Measurements from ENCODE around the gene NLGN3.
A peak's percentile ranks its signal among the peaks of the same experiment; 100 is the strongest.

DNA sequence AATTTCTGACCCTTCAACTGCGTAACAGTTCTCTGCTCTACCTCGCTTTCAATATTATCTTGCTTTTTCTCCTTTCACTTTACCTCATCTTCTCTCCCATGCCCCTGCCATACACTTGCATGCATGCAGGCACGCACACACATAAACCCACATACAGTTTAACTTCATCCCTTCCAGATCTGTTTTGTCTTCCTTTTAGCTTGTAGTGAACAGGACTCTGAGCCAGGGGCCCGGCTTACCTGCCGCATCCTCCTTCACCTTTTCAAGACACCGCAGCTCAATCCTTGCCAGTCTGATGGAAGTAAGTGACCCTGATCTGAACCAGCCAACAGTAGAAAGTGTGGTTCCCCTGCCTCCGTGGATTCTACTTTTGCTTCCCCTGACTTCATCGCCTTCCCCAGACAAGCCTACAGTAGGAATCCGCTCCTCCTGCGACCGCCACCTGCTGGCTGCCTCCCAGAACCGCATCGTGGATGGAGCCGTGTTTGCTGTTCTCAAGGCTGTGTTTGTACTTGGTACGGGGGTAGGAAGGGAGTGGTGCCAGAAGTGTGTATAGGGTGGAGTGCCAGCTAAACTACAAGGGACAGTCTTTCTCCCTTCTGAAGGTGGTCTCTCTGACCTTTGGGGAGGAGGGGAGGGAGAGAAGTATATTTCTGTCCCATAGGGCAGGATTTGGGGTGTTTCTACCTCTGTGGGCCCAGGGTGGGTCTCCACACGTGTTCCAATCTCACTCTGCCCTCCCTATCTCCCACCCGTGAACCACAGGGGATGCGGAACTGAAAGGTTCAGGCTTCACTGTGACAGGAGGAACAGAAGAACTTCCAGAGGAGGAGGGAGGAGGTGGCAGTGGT lies 15.5 kb upstream of the NLGN3 start:
- TF ChIP-seq POLR2AphosphoS5 (IDR thresholded peaks at IDR 0.05) = no peak
- TF ChIP-seq, protein P1, sequence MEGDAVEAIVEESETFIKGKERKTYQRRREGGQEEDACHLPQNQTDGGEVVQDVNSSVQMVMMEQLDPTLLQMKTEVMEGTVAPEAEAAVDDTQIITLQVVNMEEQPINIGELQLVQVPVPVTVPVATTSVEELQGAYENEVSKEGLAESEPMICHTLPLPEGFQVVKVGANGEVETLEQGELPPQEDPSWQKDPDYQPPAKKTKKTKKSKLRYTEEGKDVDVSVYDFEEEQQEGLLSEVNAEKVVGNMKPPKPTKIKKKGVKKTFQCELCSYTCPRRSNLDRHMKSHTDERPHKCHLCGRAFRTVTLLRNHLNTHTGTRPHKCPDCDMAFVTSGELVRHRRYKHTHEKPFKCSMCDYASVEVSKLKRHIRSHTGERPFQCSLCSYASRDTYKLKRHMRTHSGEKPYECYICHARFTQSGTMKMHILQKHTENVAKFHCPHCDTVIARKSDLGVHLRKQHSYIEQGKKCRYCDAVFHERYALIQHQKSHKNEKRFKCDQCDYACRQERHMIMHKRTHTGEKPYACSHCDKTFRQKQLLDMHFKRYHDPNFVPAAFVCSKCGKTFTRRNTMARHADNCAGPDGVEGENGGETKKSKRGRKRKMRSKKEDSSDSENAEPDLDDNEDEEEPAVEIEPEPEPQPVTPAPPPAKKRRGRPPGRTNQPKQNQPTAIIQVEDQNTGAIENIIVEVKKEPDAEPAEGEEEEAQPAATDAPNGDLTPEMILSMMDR (IDR thresholded peaks at IDR 0.05) = peak; percentile 62 to 82 (median 73)
- no peak for TF ChIP-seq POLR2A (IDR thresholded peaks at IDR 0.05)
- TF ChIP-seq EP300 (IDR thresholded peaks at IDR 0.05) = no peak
